H1 (cell line): Measurements from ENCODE around the gene POLR3F. TPM values are rescaled to one million over a fixed set of nuclear protein-coding genes. Genes with fewer than 3 reads are reported as not detected.

Experiments used
- CTCF ChIA-PET: fragments of 300-600 bp; sonication (Branson Sonifier 250); formaldehyde crosslinking; loops from one replicate; lab custom pipeline; 2021; ENCODE audit not compliant: partially characterized antibody; lab: Charles Lee
- POLR2A ChIA-PET: fragments of 300-600 bp; sonication (Branson Sonifier 250); formaldehyde crosslinking; loops from one replicate; lab custom pipeline; 2021; ENCODE audit warnings: inconsistent platforms; ENCODE audit not compliant: partially characterized antibody; lab: Charles Lee
- DNase-seq, 2 experiments: peaks; one replicate each; pipeline versions ENCODE4 v3.0.0 to v3.0.0-alpha.2; 2010 to 2022; ENCODE audit warnings: low spot score in 2 of 2, low read depth in 1 of 2, mixed read lengths in 1 of 2
- FAIRE-seq: peaks from 2 replicates; lab custom pipeline; 2011; peaks lifted over from hg19 to GRCh38; lab: Jason Lieb, UNC
- H2AFZ ChIP-seq: 2 replicates; pipeline ENCODE4 v1.8.1; 2012; ENCODE audit warnings: low read length, inconsistent platforms
- H2AK5ac ChIP-seq: 2 replicates; pipeline ENCODE4 v1.6.1; 2013; ENCODE audit warnings: low read depth, low read length
- H2BK120ac ChIP-seq: replicated peaks from 2 replicates; pipeline ENCODE3; 2013; ENCODE audit warnings: low read depth, low read length, inconsistent platforms
- H2BK12ac ChIP-seq: 2 replicates; pipeline ENCODE4 v1.6.1; 2013; ENCODE audit warnings: low read depth, low read length
- H2BK15ac ChIP-seq: 2 replicates; pipeline ENCODE4 v1.6.1; 2013; ENCODE audit warnings: low read length
- H2BK20ac ChIP-seq: 2 replicates; pipeline ENCODE4 v1.6.1; 2013; ENCODE audit warnings: low read length
- H2BK5ac ChIP-seq: 2 replicates; pipeline ENCODE4 v1.6.1; 2013; ENCODE audit warnings: low read depth, low read length
- H3K14ac ChIP-seq: 2 replicates; pipeline ENCODE4 v1.6.1; 2013; ENCODE audit warnings: inconsistent platforms; ENCODE audit not compliant: insufficient read length
- H3K18ac ChIP-seq: 2 replicates; pipeline ENCODE4 v1.6.1; 2013; ENCODE audit warnings: low read length; ENCODE audit errors: extremely low read depth
- H3K23ac ChIP-seq: 2 replicates; pipeline ENCODE4 v1.6.1; 2013; ENCODE audit warnings: inconsistent platforms; ENCODE audit not compliant: insufficient read length
- H3K23me2 ChIP-seq: 2 replicates; pipeline ENCODE4 v1.6.1; 2013; ENCODE audit warnings: low read depth, low read length
- H3K27ac ChIP-seq: 2 replicates; pipeline ENCODE4 v1.6.1; 2011; ENCODE audit warnings: low read depth, low read length, inconsistent platforms
- H3K27me3 ChIP-seq, 4 experiments: replicated peaks in 1 of 4; 1 replicate in 1 of 4; 2 replicates in 3 of 4; pipeline versions ENCODE4 v1.6.1 to v1.8.1; 2011 to 2013; ENCODE audit warnings: low read length in 3 of 4, mild to moderate bottlenecking in 3 of 4, inconsistent platforms in 2 of 4, mixed read lengths in 2 of 4, moderate library complexity in 1 of 4; ENCODE audit not compliant: control insufficient read depth in 3 of 4, insufficient read depth in 3 of 4; ENCODE audit errors: extremely low read depth in 1 of 4
- H3K36me3 ChIP-seq, 4 experiments: 2 replicates each; pipeline versions ENCODE4 v1.6.1 to v1.8.1; 2011 to 2013; ENCODE audit warnings: mild to moderate bottlenecking in 4 of 4, low read length in 3 of 4, moderate library complexity in 2 of 4, control low read depth in 1 of 4, inconsistent platforms in 1 of 4; ENCODE audit not compliant: insufficient read depth in 4 of 4, control insufficient read depth in 2 of 4
- H3K4ac ChIP-seq: replicated peaks from 2 replicates; pipeline ENCODE3; 2013; ENCODE audit warnings: low read length, low read depth, mixed read lengths, inconsistent platforms; ENCODE audit not compliant: insufficient read length
- H3K4me1 ChIP-seq, 4 experiments: replicated peaks in 1 of 4; 1 replicate in 1 of 4; 2 replicates in 3 of 4; pipeline versions ENCODE4 v1.6.1 to v1.8.1; 2011 to 2013; ENCODE audit warnings: low read length in 3 of 4, inconsistent platforms in 2 of 4, mixed read lengths in 1 of 4; ENCODE audit not compliant: insufficient read depth in 4 of 4, control insufficient read depth in 3 of 4
- H3K4me2 ChIP-seq, 2 experiments: 2 replicates each; pipeline versions ENCODE4 v1.6.1 to v1.8.1; 2011 to 2013; ENCODE audit warnings: low read depth in 2 of 2, low read length in 2 of 2, control low read depth in 1 of 2, inconsistent platforms in 1 of 2, mild to moderate bottlenecking in 1 of 2; ENCODE audit not compliant: insufficient read depth in 1 of 2
- H3K4me3 ChIP-seq, 4 experiments: fragments of 200-600, 300-600 bp in 1 of 4; sonication (generic), shearing (Covaris generic), sonication (Bioruptor Twin) in 1 of 4; 2 replicates each; pipeline versions ENCODE4 v1.5.1 to v1.8.1; 2011 to 2016; ENCODE audit warnings: low read length in 4 of 4, low read depth in 3 of 4, control low read depth in 2 of 4, inconsistent platforms in 2 of 4, mild to moderate bottlenecking in 2 of 4, mixed read lengths in 1 of 4, moderate library complexity in 1 of 4; ENCODE audit not compliant: insufficient read depth in 2 of 4; ENCODE audit errors: extremely low read depth in 1 of 4
- H3K56ac ChIP-seq: replicated peaks from 2 replicates; pipeline ENCODE3; 2013; ENCODE audit warnings: low read depth, mild to moderate bottlenecking, mixed read lengths, low read length, inconsistent platforms; ENCODE audit not compliant: insufficient read length
- H3K79me1 ChIP-seq: 2 replicates; pipeline ENCODE4 v1.6.1; 2013; ENCODE audit warnings: low read depth, low read length, control low read depth
- H3K79me2 ChIP-seq, 2 experiments: 2 replicates each; pipeline versions ENCODE4 v1.6.1 to v1.8.1; 2012 to 2013; ENCODE audit warnings: low read length in 2 of 2, mild to moderate bottlenecking in 2 of 2, inconsistent platforms in 1 of 2; ENCODE audit not compliant: insufficient read depth in 2 of 2, control insufficient read depth in 1 of 2
- H3K9ac ChIP-seq, 4 experiments: replicated peaks in 1 of 4; 1 replicate in 1 of 4; 2 replicates in 3 of 4; pipeline versions ENCODE4 v1.6.1 to v1.8.1; 2011 to 2013; ENCODE audit warnings: low read depth in 3 of 4, low read length in 3 of 4, control low read depth in 2 of 4, mild to moderate bottlenecking in 2 of 4, moderate library complexity in 2 of 4, inconsistent platforms in 1 of 4; ENCODE audit errors: extremely low read depth in 1 of 4
- H3K9me3 ChIP-seq, 2 experiments: 2 replicates each; pipeline versions ENCODE4 v1.6.1 to v1.8.1; 2012 to 2013; ENCODE audit warnings: mild to moderate bottlenecking in 2 of 2, moderate library complexity in 2 of 2, control low read depth in 1 of 2, inconsistent platforms in 1 of 2, low read depth in 1 of 2, low read length in 1 of 2, mixed read lengths in 1 of 2; ENCODE audit not compliant: insufficient read depth in 2 of 2
- H4K20me1 ChIP-seq, 2 experiments: replicated peaks in 1 of 2; 2 replicates each; pipeline versions ENCODE3 to v1.8.1; 2011 to 2013; ENCODE audit warnings: inconsistent platforms in 2 of 2, low read length in 2 of 2, mild to moderate bottlenecking in 1 of 2; ENCODE audit not compliant: insufficient read depth in 2 of 2, control insufficient read depth in 1 of 2
- H4K5ac ChIP-seq: 2 replicates; pipeline ENCODE4 v1.6.1; 2013; ENCODE audit warnings: low read length, low read depth, mixed read lengths, inconsistent platforms; ENCODE audit not compliant: insufficient read length
- H4K8ac ChIP-seq: 2 replicates; pipeline ENCODE4 v1.8.0; 2013; ENCODE audit warnings: mild to moderate bottlenecking, moderate library complexity, low read length, inconsistent platforms; ENCODE audit not compliant: insufficient read depth; ENCODE audit errors: extremely low read depth
- H4K91ac ChIP-seq: replicated peaks from 2 replicates; pipeline ENCODE3; 2013; ENCODE audit warnings: low read length, mixed read lengths, inconsistent platforms; ENCODE audit not compliant: insufficient read length
- ATF2 ChIP-seq: IDR thresholded peaks from 2 replicates; pipeline ENCODE4 v1.6.1; 2012; ENCODE audit warnings: low read length, inconsistent platforms
- CBX5 ChIP-seq: fragments of 300-800, 300-1000 bp; sonication (generic); IDR thresholded peaks from 2 replicates; pipeline ENCODE4 v1.7.1; 2016; ENCODE audit warnings: antibody characterized with exemption, low read length, low read depth
- CEBPB ChIP-seq: IDR thresholded peaks from 2 replicates; pipeline ENCODE4 v1.6.1; 2012; ENCODE audit warnings: low read depth, low read length
- CTBP2 ChIP-seq: IDR thresholded peaks from 2 replicates; pipeline ENCODE4 v1.7.0; 2011; ENCODE audit warnings: borderline replicate concordance, mild to moderate bottlenecking, moderate library complexity, mixed read lengths, low read length; ENCODE audit not compliant: insufficient read depth, insufficient read length
- FOSL1 ChIP-seq: IDR thresholded peaks from 2 replicates; pipeline ENCODE4 v1.6.1; 2011; ENCODE audit warnings: mild to moderate bottlenecking, low read depth, low read length, moderate library complexity; ENCODE audit not compliant: insufficient read depth
- GTF2F1 ChIP-seq: IDR thresholded peaks from 2 replicates; pipeline ENCODE4 v1.6.1; 2012; ENCODE audit warnings: low read depth, low read length, improper control_type of control experiment, borderline replicate concordance
- POU5F1 ChIP-seq: IDR thresholded peaks from 2 replicates; pipeline ENCODE4 v1.6.1; 2011; ENCODE audit warnings: low read depth, mild to moderate bottlenecking, low read length, moderate library complexity
- RFX5 ChIP-seq: IDR thresholded peaks from 2 replicates; pipeline ENCODE4 v1.6.1; 2011; ENCODE audit warnings: low read depth, low read length, improper control_type of control experiment, borderline replicate concordance
- SIN3A ChIP-seq, 2 experiments: IDR thresholded peaks in 1 of 2; conservative IDR thresholded peaks in 1 of 2; 2 replicates each; pipeline ENCODE4 v1.6.1; 2011 to 2012; ENCODE audit warnings: low read length in 2 of 2, improper control_type of control experiment in 1 of 2, low read depth in 1 of 2, mild to moderate bottlenecking in 1 of 2
- WGBS, 2 experiments: shearing (Covaris generic) in 1 of 2; methylation state at CpG; one replicate each; pipeline versions ENCODE4 v1.1.6 to v1.1.7; 2013 to 2015; ENCODE audit warnings: low lambda C conversion rate in 2 of 2, mixed read lengths in 2 of 2, inconsistent platforms in 1 of 2, low coverage in 1 of 2, missing lambda C conversion rate in 1 of 2; ENCODE audit not compliant: insufficient replicate concordance in 2 of 2, insufficient coverage in 1 of 2, insufficient read length in 1 of 2; ENCODE audit errors: extremely low coverage in 1 of 2, missing lambda C conversion rate in 1 of 2; 5-methylcytosine and 5-hydroxymethylcytosine counted together
- polyA plus RNA-seq, 7 experiments: library from polyadenylated mRNA; depleted of rRNA in 3 of 7; stranded (reverse) in 5 of 7; unstranded in 2 of 7; fragments of >200 nt in 5 of 7; fragments of 200-250 nt in 2 of 7; gene quantifications; 1 replicate in 5 of 7; 2 replicates in 1 of 7; 4 replicates in 1 of 7; pipeline versions ENCODE4 v1.2.1 to v1.2.3, GENCODE V29; 2011 to 2013; ENCODE audit warnings: missing spikeins in 2 of 7, mixed read lengths in 2 of 7
- total RNA-seq: library from RNA; stranded (reverse); fragmentation: NEBNext Ultra II Directional; extraction: Animal tissue kit (Norgen Biotek cat#: 25700); gene quantifications from 2 replicates; pipeline ENCODE4 v1.2.1, GENCODE V29; 2021
- TF ChIP-seq, protein P1 (sequence below): IDR thresholded peaks from 2 replicates; pipeline ENCODE4 v1.6.1; 2012; ENCODE audit warnings: inconsistent platforms
- TF ChIP-seq, protein P2 (sequence below): IDR thresholded peaks from 2 replicates; pipeline ENCODE4 v1.6.1; 2012; ENCODE audit warnings: inconsistent platforms

Gene POLR3F
- total and polyA plus RNA-seq, 2 of the 8 experiments (the other 6 are each of a cell fraction or from before 2014, with no cell fraction given): 5.7 to 14.0 TPM

- no peak overlapping the region for H3K14ac ChIP-seq
- H2AK5ac ChIP-seq: no peak overlapping the region
- H3K4ac ChIP-seq: no peak overlapping the region
- H2BK12ac ChIP-seq: no peak overlapping the region
- H3K23me2 ChIP-seq: no peaks in the 10 kb centered on the region
- H2BK120ac ChIP-seq: no peak overlapping the region
- no peak overlapping the region for H3K27ac ChIP-seq
- peaks cover 2% of the 10 kb centered on the region in 2 experiments for H4K20me1 ChIP-seq
- no peak overlapping the region for H3K23ac ChIP-seq
- H2BK15ac ChIP-seq: no peak overlapping the region
- WGBS, 2 experiments: 89% methylated on average over 6 of the region's 6 CpGs; no CpG with 5 or more reads in 1 of the 2 experiments
- no peaks in the 10 kb centered on the region for H3K27me3 ChIP-seq
- H2BK5ac ChIP-seq: no peak overlapping the region
- no peak overlapping the region for H2AFZ ChIP-seq
- H3K18ac ChIP-seq: no peak overlapping the region
- no peak overlapping the region for H2BK20ac ChIP-seq
- no peak overlapping the region for H3K56ac ChIP-seq
- H3K4me2 ChIP-seq: no peak overlapping the region
- H3K4me3 ChIP-seq: no peak overlapping the region
- H4K5ac ChIP-seq: no peak overlapping the region
- no peak overlapping the region for H4K91ac ChIP-seq
- H3K79me1 ChIP-seq: no peaks in the 10 kb centered on the region; the same call in none of the 2 replicates
- H3K36me3 ChIP-seq: peaks cover 16 to 67% (median 60%) of the 10 kb centered on the region in 4 experiments
- ChIA-PET CTCF (no interaction called here), POLR2A (no interaction called here)
- no peak overlapping the region for H4K8ac ChIP-seq
- no peak overlapping the region for H3K9ac ChIP-seq
- FAIRE-seq (no peak), DNase-seq (no peak)
- H3K9me3 ChIP-seq: no peaks in the 10 kb centered on the region
- H3K4me1 ChIP-seq: no peaks in the 10 kb centered on the region
- no peaks in the 10 kb centered on the region for H3K79me2 ChIP-seq
- TF ChIP-seq, protein P1, sequence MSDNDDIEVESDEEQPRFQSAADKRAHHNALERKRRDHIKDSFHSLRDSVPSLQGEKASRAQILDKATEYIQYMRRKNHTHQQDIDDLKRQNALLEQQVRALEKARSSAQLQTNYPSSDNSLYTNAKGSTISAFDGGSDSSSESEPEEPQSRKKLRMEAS: no peak
- TF ChIP-seq CEBPB: no peak
- TF ChIP-seq FOSL1: no peak
- TF ChIP-seq POU5F1: no peak
- TF ChIP-seq CBX5: no peak
- no peak for TF ChIP-seq SIN3A (conservative IDR thresholded peaks at IDR 0.05 in 1 of 2, IDR thresholded peaks at IDR 0.05 in 1 of 2; ENCODE audit: low read depth in 1 of 2, low read length in 2 of 2)
- TF ChIP-seq RFX5: no peak
- no peak for TF ChIP-seq GTF2F1
- TF ChIP-seq CTBP2: no peak
- TF ChIP-seq, protein P2, sequence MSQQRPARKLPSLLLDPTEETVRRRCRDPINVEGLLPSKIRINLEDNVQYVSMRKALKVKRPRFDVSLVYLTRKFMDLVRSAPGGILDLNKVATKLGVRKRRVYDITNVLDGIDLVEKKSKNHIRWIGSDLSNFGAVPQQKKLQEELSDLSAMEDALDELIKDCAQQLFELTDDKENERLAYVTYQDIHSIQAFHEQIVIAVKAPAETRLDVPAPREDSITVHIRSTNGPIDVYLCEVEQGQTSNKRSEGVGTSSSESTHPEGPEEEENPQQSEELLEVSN: no peak
- TF ChIP-seq ATF2: no peak
Measured at GRCh38 chr20:18532626-18533025, 65.4 kb downstream of the POLR3F start.
